HUES48 (cell line): ENCODE measurements around the gene HSFX4.
"Not testable (repeated sequence)": the region's sequence is repeated elsewhere in the genome, so short reads cannot be mapped to it uniquely, and the experiment has no call there.

ENCODE experiments used
- H3K27ac ChIP-seq: one replicate; pipeline ENCODE4 v1.7.0; 2013; ENCODE audit warnings: low read depth, low read length, inconsistent platforms
- H3K27me3 ChIP-seq: 2 replicates; pipeline ENCODE4 v1.6.1; 2013; ENCODE audit warnings: mild to moderate bottlenecking, low read length; ENCODE audit not compliant: control insufficient read depth, insufficient read depth
- H3K36me3 ChIP-seq: 2 replicates; pipeline ENCODE4 v1.6.1; 2013; ENCODE audit warnings: low read length; ENCODE audit not compliant: control insufficient read depth, insufficient read depth
- H3K4me1 ChIP-seq: 2 replicates; pipeline ENCODE4 v1.6.1; 2013; ENCODE audit warnings: mild to moderate bottlenecking, low read length; ENCODE audit not compliant: control insufficient read depth, insufficient read depth
- H3K4me3 ChIP-seq: 2 replicates; pipeline ENCODE4 v1.5.1; 2013; ENCODE audit warnings: mild to moderate bottlenecking, low read depth, low read length
- H3K9ac ChIP-seq: 2 replicates; pipeline ENCODE4 v1.6.1; 2013; ENCODE audit warnings: mild to moderate bottlenecking, low read depth, low read length, moderate library complexity
- H3K9me3 ChIP-seq: 2 replicates; pipeline ENCODE4 v1.6.1; 2013; ENCODE audit warnings: low read length; ENCODE audit not compliant: control insufficient read depth, insufficient read depth

Gene HSFX4

GRCh38 chrX:149929400-149929799 lies at the start of gene HSFX4:
TSS of gene HSFX4 (plus strand) at chrX:149929573. CDS start at chrX:149929645, 72 bp downstream.
- not testable (repeated sequence) for H3K27ac ChIP-seq, H3K36me3 ChIP-seq, H3K4me3 ChIP-seq, H3K9ac ChIP-seq, H3K27me3 ChIP-seq, H3K4me1 ChIP-seq, H3K9me3 ChIP-seq

- H3K4me3 ChIP-seq = no peak within 1 kb of the TSS
- H3K4me1 ChIP-seq = no peaks in the 10 kb centered on the region
- peaks cover 11% of the 10 kb centered on the region; the same call in 1 of the 2 replicates for H3K9me3 ChIP-seq
- no peak within 1 kb of the TSS for H3K9ac ChIP-seq
- H3K27ac ChIP-seq = no peak within 1 kb of the TSS
- no peaks in the 10 kb centered on the region for H3K36me3 ChIP-seq
- H3K27me3 ChIP-seq = no peaks in the 10 kb centered on the region
These were observed 48.2 kb upstream of the HSFX4 start, which contains the start of gene MAGEA8 for GRCh38 chrX:149881081-149881711. TSS of gene MAGEA8 (plus strand) at chrX:149881183. CDS start at chrX:149884273, 3,090 bp downstream.

GRCh38 chrX:149890828-149891227 lies 38.5 kb upstream of the HSFX4 start:
- peaks cover 34% of the 10 kb centered on the region; the same call in 1 of the 2 replicates for H3K9me3 ChIP-seq
- H3K27ac ChIP-seq, H3K27me3 ChIP-seq, H3K4me3 ChIP-seq, H3K36me3 ChIP-seq, H3K4me1 ChIP-seq, H3K9ac ChIP-seq: not testable (repeated sequence)

- peaks cover 31% of the 10 kb centered on the region for H3K9me3 ChIP-seq
- H3K27me3 ChIP-seq = no peaks in the 10 kb centered on the region
- no peak overlapping the region for H3K9ac ChIP-seq
- no peak overlapping the region for H3K27ac ChIP-seq
- H3K4me3 ChIP-seq = no peak overlapping the region
- H3K4me1 ChIP-seq = no peaks in the 10 kb centered on the region
- H3K36me3 ChIP-seq = no peaks in the 10 kb centered on the region
These were observed 30.8 kb upstream of the HSFX4 start for GRCh38 chrX:149898554-149898953.

- H3K27me3 ChIP-seq = no peaks in the 10 kb centered on the region
- H3K36me3 ChIP-seq = no peaks in the 10 kb centered on the region
- peaks cover 9% of the 10 kb centered on the region for H3K4me1 ChIP-seq
- peak overlapping the region; percentile 50 for H3K27ac ChIP-seq
- H3K4me3 ChIP-seq = no peak overlapping the region
- H3K9ac ChIP-seq = no peak overlapping the region
- H3K9me3 ChIP-seq = peaks cover 10% of the 10 kb centered on the region
These were observed 25.3 kb upstream of the HSFX4 start for GRCh38 chrX:149903889-149904748.

GRCh38 chrX:149908308-149908707 lies 21.1 kb upstream of the HSFX4 start:
- peaks cover 9% of the 10 kb centered on the region for H3K4me1 ChIP-seq
- H3K27ac ChIP-seq = no peak overlapping the region
- no peaks in the 10 kb centered on the region for H3K36me3 ChIP-seq
- no peak overlapping the region for H3K4me3 ChIP-seq
- H3K9me3 ChIP-seq = peaks cover 17% of the 10 kb centered on the region; the same call in 1 of the 2 replicates
- no peaks in the 10 kb centered on the region for H3K27me3 ChIP-seq
- no peak overlapping the region for H3K9ac ChIP-seq

- H3K27me3 ChIP-seq = no peaks in the 10 kb centered on the region
- no peak overlapping the region for H3K4me3 ChIP-seq
- peaks cover 17% of the 10 kb centered on the region for H3K9me3 ChIP-seq
- peaks cover 9% of the 10 kb centered on the region for H3K4me1 ChIP-seq
- no peak overlapping the region for H3K9ac ChIP-seq
- H3K27ac ChIP-seq = no peak overlapping the region
- H3K36me3 ChIP-seq = no peaks in the 10 kb centered on the region
These were observed 20.6 kb upstream of the HSFX4 start for GRCh38 chrX:149908727-149909126.

- Histone ChIP-seq H3K9me3 (peaks cover 17% of the 10 kb centered on the region), H3K27ac (no peak overlapping the region), H3K4me3 (no peak overlapping the region), H3K9ac (no peak overlapping the region), H3K36me3 (no peaks in the 10 kb centered on the region), H3K4me1 (peaks cover 3% of the 10 kb centered on the region), H3K27me3 (no peaks in the 10 kb centered on the region)
These were observed 19.8 kb upstream of the HSFX4 start for GRCh38 chrX:149909324-149910177.

GRCh38 chrX:149910178-149910695 lies 19.1 kb upstream of the HSFX4 start:
- peaks cover 17% of the 10 kb centered on the region for H3K9me3 ChIP-seq
- H3K36me3 ChIP-seq = no peaks in the 10 kb centered on the region
- H3K4me3 ChIP-seq = no peak overlapping the region
- H3K27ac ChIP-seq = no peak overlapping the region
- no peaks in the 10 kb centered on the region for H3K27me3 ChIP-seq
- no peak overlapping the region for H3K9ac ChIP-seq
- no peaks in the 10 kb centered on the region for H3K4me1 ChIP-seq

GRCh38 chrX:149916745-149917392 lies 12.5 kb upstream of the HSFX4 start:
- H3K4me1 ChIP-seq = no peaks in the 10 kb centered on the region
- no peak overlapping the region for H3K9ac ChIP-seq
- no peak overlapping the region for H3K27ac ChIP-seq
- no peaks in the 10 kb centered on the region for H3K36me3 ChIP-seq
- no peaks in the 10 kb centered on the region for H3K27me3 ChIP-seq
- peaks cover 12% of the 10 kb centered on the region for H3K9me3 ChIP-seq
- no peak overlapping the region for H3K4me3 ChIP-seq
